ENCODE results near the gene CSAD.

The CSAD gene

GRCh38 chr12:53180220-53180930 is at the start of gene CSAD, which contains the start of gene ZNF740:
TSS of gene CSAD (minus strand) at chr12:53180925. CDS start at chr12:53173470, 7,455 bp downstream.
TSS of gene ZNF740 (plus strand) at chr12:53180722. CDS start at chr12:53181984, 1,262 bp downstream.
- DNase-seq: peak; percentile 92 to 94

DNA sequence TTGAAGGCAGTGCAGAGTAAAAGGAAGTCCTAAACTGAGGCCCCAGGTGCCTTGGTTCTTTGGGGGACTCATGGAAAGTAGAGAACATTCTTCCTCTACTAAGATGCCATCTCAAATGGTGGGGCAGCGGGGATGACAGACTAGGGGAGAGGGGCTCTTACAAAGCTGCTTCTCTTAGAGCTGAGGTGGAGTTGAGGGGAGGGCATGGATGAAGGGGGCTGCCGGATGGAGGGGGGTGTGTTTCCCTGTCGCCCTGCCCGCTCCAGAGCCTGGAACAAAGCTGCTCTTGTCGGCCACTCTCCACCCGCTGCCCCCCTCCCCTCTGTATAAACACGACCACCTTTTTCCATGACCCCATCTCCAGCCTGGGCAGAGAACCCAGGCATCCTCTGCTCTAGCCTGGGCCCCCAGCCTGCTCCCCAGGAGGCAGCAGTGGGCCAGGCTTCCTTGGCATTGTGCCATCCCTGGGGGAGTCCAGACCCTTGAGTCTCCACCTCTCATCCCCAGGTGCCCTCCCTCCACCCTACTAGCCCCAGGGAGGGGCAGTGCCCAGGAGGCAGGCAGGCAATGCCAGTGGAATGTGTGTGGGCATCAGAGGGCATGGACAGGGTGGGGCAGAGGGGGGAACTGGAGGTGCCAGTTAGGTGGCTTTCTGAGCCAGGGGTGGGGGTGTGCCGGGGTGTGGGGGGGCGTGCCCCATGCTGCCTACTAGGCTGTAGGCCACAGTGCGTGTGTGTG is 49.6 kb upstream of the CSAD start:
- no peak for DNase-seq

DNA sequence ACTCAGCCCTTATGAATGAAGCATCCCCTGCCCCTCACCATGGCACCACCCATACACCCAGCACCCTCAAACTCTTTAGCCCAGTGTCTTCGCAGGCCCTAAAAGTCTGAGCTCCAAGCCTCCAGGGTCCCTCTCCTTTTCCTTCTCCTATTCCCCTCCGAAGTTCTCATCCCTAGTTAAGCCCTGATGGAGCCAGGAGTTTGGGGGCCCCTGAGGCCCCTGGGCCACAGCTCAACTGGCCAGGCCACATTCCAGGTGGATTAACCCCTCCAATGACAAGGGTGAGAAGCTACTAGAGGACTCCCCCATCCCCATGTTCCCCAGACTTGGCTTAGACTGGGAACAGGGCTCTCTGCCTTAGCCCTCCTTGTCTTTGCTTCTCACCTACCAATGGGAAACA is 48.7 kb upstream of the CSAD start:
- DNase-seq: no peak

DNA sequence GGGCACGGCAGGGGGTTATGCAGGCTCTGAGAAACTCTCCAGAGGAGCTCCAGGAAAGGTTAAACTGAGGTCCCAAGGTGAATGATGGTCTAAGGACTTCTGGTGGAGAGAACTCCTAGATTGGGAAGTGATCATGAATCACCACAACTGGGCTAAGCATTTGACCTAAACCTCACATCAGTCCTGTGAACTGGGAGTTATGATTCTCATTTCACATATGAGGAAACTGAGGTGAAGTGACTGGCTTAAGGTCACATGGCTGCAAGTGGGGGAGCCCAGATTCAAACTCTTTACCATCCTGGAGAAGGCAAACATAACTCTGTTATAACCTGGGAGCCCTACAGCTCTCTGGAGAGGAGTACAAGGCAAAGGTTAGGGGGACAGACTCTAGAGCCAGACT is 47.1 kb upstream of the CSAD start:
- peak in 1 of 2 donors; percentile 42 for DNase-seq

GRCh38 chr12:53227341-53227740 is 46.6 kb upstream of the CSAD start:
- DNase-seq: no peak

GRCh38 chr12:53226815-53227214 is 46.1 kb upstream of the CSAD start:
- DNase-seq: no peak

DNA sequence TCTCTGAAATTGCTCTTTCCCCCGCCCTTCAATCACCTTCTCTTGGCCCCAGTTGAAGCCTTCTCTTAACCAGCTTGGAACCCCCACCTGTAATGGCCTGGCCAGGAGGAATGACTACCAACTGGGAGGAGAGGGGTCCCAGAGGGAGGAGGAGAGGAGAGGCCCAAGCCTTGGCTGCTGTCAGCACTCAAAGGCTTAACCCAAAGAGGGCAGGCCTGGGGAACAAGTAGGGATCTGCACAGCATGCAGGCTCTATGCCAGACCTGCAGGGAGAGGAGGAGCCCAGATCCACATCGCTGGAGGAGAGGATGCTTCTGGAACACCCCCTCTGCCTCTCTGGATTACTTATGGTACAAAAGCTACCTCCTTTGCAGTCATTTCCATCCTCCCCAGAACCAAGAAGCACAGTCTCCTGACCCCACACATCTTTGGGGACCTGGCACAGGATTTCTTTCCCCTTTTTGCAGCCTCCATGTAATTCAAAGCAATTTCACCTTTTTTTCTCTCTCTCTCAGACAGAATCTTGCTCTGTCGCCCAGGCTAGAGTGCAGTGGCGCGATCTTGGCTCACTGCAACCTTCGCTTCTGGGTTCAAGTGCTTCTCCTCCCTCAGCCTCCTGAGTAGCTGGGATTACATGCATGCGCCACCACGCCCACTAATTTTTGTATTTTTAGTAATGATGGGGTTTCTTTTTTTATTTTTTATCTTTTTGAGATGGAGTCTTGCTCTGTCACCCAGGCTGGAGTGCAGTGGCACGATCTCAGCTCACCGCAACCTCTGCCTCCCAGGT is 45.1 kb upstream of the CSAD start:
- DNase-seq: no peak

DNA sequence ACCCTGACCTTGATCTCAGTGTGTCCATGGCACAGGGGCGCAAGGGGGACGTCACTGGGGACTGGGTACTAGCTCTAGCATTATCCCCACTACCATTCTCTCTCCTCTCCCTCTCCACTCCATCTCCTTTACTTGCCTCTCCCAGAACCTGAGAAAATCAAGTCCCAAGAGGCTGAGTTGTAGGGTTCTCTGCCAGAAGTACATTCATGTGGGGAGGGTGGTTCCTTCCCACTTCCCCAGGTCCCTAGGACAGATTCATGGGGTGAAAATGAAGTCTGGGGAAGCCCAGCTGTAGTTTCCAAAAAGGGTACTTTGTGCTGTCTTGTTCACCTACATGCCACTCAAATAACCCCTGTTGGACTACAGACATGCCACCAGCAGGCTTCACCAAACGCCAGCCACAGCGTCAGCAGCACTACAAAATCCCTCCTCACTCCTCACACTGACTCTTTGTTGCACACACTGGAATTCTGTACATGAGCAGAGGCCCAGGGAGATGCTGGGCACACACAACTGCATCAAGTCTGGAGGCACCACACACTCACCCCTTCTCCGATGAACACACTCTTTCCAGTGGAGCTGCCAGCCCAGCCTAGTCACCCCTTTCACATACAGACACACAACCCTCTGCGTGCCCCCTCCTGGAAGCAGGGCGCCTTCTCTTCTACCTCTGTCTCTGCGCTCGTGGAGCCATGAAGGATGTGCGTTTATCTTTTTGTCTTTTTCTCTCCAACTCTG is 44.3 kb upstream of the CSAD start:
- DNase-seq: no peak

- DNase-seq: no peak
Measured at GRCh38 chr12:53224061-53224896, 43.6 kb upstream of the CSAD start.

DNA sequence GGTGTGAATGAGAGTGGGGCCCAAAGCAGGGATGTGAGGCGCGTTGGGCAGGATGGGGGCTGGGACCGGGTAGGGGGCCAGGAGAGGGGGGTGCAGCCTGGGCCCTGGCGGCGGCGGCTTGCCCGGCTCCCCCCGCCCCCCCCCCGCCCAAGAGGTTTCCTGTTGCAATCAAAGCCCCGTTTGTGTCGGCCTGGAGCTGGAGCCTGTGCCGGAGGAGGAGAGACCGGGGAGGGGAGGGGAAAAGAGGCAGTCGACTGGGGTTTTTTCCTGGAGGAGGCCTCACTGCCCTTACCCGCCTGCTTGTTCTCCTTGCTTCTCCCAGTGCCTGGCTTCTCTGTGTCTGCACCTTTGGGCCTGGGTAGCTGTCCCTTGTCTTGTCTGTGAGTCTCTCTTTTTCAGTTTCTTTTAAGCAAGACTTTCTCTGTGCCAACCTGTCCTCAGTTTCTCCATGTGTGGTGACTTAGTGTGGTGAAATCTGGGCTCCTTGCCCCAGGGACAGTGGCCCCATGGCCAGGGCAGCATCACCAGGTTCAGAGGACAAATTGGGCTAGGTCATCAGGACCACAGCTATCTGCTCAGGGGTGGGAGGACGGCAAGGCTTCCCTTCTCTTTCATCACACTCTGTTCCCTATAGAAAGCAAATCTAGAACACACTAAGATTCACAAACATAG is 42.8 kb upstream of the CSAD start:
- no peak for DNase-seq

DNA sequence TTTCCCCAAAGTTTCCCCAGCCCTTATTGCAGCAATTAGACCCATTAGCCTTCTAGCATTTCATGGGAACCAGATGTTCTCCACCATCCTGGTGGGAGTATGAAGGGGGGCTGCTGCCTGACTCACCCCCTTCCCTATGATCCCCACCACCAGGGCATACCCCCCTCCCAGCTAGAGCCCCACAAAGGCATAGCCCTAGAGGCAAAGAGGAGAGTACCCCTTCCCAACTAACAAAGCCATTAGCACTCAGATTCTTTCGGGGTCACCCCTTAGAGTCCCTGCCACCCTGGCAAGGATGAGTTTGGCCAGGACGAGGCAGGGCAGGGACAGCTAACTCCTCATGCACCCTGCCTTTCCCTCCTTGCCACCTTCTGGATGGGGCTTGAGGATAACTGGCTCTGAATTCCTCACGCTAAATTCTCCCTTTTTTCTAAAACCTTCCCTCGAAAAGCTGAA is 42.1 kb upstream of the CSAD start:
- DNase-seq: no peak

DNA sequence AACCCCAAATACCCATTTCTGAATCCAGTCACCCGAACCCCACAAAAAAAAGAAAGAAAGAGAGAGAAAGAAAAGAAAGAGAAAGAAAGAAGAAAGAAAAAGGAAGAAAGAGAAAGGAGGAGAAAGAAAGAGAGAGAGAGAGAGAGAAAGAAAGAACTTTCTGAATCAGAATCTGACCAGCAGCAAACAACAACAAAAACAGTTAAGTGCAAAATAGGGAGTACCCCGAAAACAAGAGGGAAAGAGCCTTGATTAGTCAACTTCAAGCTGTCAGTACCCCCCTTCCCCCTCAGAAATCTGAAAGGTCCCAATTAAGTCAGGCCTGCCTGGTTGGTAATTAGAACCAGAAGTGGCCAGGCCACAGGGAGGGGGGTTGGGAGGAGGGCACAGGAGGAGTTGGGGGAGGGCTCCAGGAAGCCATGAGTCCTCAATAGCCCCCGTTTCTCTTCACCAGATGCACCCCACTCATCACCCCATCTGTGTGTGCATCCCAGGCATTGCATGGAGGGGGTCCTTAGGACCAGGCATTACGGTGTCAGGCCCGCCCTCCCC is 41.5 kb upstream of the CSAD start:
- no peak for DNase-seq

- DNase-seq: peak; percentile 53 to 59
Measured at GRCh38 chr12:53221203-53222080, 40.7 kb upstream of the CSAD start.

DNA sequence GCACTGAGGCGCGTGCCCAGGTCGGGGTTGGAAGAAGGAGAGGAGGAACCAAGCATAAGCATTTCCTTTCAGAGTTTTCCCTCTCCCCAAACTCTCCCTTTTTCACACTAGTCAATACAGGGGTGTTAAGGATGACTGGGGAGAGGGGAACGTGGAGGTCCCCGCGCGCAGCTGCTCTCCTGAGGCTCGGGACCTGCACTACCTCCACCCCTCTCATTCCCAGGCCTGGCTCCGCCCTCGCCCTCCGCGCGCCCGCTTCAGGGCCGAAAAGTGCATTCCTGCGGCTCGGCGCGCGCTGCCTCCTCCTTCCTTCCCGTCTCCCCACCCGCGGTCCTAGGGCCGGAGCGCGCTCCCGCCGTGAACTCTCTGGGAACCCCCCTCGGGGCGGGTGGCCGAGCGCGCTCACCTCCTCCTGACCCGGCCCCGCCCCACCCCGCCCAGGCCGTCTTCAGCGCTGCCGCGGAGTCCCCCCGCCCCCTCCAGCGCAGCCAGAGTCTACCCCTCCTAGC is 40.0 kb upstream of the CSAD start:
- DNase-seq: peak; percentile 93 to 95

- peak; percentile 24 to 54 for DNase-seq
Measured at GRCh38 chr12:53219956-53220693, 39.4 kb upstream of the CSAD start.

DNA sequence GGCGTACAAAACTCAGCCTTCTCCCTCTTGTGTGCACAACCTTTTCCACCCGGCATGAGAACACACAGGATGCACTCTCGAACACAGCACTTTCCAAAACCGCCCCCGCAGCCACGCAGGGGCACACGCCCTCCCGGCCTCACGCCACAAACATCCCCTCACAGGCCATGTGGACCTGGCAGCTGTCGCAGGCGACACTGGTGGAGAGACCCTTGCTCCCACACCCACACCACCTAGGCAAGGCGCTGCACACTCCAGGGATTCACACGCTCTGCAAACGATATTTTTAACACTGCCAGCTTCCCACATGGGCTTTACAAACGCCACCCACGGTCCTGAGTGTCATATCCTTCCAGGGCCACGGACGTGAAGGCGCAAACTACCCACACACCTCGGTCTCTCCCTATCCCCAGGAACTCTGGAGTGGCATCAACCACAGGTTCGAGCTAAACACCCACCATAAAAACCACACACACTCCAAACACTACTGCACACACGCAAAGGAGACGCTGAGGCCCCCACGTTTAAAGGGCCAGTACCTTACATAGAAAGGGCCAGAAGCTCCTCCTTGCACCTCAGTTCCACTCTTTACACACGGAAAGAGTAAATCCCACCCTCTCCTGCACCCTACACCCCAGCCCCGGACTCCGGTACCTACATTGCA is 38.7 kb upstream of the CSAD start:
- DNase-seq: peak; percentile 76 to 97

DNA sequence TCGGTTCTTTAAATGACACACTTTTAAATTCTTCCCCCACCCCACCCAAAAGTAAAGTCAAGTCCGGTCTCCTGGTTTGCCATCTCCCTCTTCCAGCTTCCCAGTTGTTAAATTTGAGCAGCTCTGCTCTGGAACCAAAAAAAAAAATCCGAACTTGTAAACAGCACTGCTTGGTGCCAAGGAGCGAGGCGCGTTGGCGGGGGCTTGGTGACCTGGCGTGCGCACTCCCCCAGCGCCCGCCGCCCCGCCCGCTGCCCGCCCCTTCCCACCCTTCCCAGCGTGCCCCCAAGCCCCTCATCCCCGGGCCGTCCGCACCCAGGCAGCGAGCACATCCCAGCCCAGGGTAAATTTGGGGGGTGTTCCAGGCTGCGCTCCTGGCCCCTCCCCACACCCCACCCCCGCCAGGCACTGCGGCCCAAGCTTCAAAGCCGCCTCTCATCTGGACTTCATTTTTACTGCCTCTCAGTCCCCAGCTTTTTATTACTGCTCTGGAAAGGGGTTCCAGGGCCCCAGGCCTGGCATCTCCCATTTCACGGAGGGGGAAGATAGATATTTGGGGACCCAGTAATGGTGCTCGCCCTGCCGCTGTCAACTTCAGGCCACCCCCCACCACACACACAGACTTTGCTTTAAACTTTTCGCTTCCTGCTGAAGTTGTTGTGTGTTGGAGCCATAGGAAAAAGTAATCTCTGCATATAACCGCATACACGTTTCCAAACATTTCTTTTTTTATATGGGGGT is 38.0 kb upstream of the CSAD start:
- DNase-seq: no peak

- no peak for DNase-seq
Measured at GRCh38 chr12:53217931-53218307, 37.2 kb upstream of the CSAD start.

Measured in inflammatory macrophage treated with lipopolysaccharide for 1 hour (primary cell).